GM19099 (cell line): ENCODE data around the gene CUX1.

Experiments
- POLR2A ChIP-seq: IDR thresholded peaks from 3 replicates; pipeline ENCODE4 v1.6.1; 2011; ENCODE audit warnings: low read depth; ENCODE audit not compliant: insufficient read length; ENCODE audit errors: extremely low read depth

CUX1 gene

DNA sequence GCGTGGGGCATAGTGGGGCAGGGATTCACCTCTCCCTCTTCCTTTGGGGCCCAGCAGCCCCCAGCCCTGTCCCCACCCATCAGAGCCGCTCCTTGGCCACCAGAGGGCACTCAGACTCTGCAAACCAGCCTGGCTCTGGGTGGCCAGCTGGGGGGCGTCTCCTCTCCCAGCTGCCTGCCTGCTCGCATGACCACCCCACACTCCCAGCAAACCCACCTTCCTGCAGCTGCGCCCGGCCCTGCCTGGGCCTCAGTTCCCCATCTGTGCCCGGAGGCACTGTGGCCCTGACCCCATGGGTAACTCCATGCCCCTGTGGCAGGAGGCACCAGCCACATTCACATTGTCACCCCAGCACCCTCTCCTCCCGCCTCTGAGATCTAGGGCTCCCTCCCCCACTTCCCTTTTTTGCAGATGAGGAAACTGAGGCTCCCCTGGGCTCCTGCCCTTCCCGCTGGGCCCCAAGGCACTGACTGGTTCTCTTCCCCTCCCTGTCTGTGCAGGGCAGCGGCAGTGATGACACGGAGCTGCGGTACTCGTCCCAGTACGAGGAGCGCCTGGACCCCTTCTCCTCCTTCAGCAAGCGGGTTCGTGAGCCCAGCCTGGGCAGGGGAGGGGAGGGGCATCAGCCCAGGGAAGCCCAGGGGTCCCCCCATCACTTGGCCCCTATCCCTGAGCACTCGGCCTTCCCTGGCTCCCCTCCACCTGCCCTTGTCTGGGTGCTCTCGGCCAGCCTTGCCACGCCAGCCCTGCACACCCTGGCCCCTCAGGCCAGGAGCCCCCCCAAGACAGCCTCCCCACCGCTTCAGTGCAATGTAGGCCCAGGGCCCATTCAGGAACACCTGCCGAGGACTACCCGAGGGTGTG lies 462.3 kb downstream of the CUX1 start:
- no peak for TF ChIP-seq POLR2A

DNA sequence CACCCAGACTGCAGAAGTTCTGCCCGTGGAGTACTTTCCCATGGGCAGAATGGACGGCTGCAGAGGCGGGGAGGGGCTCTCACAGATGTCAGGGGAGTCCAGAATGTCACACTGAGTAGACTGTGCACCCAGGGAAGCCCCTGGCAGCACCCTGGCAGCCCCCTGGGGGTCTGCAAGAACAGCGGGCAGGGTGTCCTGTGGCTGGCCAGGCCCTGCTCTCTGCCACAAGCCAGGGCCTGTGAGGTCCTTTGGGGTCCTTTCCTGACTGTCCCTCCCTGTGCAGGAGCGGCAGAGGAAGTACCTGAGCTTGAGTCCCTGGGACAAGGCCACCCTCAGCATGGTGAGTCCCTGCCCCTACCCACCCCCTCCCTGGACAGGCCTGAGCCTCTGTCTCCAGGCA lies 463.1 kb downstream of the CUX1 start:
- no peak for TF ChIP-seq POLR2A

DNA sequence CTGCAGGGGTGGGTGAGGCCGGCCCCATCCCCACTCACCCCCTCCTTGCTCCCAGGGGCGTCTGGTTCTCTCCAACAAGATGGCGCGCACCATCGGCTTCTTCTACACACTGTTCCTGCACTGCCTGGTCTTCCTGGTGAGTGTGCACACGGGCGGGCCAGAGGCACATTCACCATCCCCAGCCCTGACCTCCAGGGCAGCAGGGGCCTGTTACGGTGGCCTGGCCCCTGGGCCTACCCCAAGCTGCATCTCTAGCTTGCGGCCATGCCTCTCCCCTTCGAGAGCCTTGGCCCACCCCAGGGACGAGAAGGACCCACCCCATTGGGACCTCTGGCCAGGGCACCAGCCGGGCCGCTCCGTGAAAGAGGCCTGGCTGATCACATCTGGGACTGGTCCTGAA lies 464.4 kb downstream of the CUX1 start:
- no peak for TF ChIP-seq POLR2A

DNA sequence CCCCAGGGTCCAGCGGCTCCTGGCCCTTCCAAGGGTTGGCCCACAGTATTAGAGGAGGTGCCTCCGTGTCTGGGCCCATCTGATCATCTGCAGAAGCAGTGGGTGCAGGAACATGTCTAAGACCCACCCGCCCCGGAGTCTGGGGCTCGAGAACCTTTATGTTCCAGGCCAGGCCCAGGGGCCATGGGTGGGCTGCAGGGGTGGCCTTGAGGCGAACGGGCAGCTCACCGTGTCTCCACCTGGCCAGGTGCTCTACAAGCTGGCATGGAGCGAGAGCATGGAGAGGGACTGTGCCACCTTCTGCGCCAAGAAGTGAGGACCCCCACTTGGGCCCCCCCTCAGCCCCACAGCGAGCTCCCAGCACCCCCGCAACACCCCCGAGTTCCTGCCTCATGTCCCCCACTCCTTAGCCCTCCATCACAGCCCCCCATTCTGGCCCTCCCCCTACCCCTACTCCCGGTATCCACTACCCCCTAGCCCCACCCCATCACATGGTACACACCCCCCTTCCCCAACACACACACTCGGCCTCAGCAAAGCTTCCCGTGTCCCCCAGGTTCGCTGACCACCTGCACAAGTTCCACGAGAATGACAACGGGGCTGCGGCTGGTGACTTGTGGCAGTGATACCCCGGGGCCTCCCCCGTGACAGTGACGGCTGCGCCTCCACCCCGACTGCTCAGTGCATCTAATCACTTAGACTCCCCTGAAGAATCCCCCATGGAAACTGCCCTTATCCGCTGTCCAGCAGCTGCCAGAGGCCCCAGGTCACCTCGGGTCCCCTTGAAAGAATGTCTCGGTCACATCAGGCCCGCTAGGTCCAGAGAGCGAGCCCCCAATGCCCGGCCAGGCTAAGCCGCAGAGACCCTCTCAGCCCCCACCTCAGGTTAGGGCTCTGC lies 465.3 kb downstream of the CUX1 start:
- TF ChIP-seq POLR2A, result no peak

DNA sequence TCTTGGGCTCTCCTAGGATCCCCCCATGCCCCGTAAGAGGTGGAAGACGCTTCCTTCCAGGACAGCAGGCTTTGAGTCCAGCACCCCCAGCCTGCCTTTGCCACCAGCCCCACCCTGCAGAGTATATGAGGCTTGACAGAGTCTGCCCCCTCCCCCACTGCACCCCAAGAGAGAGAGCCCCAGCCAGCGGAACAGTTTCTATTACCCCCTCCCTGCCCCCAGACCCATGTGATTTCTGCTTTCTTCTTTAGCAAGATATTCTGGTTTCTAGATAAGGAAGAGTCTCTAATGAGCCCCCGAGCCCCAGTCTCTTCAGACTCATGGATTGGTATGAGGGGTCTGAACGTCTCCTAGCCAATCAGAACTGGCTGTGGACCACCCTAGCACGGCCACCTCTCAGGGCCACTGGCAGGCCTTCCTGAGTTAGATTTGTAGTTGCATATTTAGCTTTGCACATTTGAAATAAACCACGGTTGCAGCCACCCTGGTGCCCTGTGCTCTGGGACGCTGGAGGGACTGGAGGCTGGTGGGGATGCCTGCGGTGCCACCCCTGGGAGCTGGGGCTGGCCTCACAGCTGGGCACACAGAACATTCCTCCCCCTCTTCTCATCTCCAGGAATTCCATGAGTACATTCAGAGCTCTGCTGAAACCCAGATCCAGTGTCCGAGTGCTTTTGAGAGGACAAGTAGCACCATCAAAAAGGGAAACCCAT lies 466.2 kb downstream of the CUX1 start:
- no peak for TF ChIP-seq POLR2A

DNA sequence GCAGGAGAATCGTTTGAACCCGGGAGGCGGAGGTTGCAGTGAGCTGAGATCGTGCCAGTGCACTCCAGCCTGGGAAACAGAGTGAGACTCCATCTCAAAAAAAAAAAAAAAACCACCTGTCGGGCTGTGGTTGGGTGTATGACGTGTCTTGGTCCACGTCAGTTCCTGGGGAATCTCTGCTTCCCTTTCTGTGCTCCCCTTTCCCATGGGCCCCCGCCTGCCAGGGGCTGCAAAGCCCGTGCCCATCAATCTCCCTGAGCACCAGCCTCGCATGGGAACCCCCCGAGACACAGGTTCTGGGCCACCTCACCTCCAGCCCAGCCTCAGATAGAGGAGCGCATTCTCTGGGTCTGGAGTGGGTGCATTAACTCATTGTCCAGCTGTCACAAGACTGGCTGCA lies 467.0 kb downstream of the CUX1 start:
- no peak for TF ChIP-seq POLR2A

DNA sequence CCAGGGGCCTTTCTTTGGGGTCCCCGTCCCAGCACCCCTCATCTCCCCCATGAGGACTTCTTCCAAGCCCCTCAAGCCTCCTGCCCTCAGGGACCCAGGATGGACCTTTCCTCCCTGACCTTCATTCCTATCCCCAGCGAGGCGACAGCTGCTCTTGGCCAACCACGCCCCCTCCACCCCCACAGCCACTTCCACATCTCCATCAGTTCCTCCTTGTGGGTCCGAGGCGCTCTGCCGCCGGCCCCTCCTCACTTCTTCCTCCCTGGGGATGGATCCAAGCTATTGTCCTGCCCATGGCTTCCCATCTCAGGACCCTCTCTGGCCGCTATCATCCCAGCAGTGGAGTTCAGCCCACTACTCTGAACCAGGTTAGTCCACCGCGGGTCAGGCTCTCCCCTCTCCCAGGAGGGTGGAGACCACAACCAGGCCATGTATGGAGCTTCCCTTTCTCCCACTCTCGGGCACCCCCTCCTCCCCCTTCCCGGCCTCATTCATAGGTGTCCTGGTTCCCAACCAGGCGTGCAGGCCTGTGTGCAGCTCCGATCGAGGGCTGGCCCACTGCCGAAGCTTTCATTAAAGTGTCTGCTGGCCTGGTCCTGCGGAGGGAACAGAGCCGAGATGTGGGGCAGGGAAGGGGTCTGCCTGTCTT lies 467.6 kb downstream of the CUX1 start:
- TF ChIP-seq POLR2A, result no peak

DNA sequence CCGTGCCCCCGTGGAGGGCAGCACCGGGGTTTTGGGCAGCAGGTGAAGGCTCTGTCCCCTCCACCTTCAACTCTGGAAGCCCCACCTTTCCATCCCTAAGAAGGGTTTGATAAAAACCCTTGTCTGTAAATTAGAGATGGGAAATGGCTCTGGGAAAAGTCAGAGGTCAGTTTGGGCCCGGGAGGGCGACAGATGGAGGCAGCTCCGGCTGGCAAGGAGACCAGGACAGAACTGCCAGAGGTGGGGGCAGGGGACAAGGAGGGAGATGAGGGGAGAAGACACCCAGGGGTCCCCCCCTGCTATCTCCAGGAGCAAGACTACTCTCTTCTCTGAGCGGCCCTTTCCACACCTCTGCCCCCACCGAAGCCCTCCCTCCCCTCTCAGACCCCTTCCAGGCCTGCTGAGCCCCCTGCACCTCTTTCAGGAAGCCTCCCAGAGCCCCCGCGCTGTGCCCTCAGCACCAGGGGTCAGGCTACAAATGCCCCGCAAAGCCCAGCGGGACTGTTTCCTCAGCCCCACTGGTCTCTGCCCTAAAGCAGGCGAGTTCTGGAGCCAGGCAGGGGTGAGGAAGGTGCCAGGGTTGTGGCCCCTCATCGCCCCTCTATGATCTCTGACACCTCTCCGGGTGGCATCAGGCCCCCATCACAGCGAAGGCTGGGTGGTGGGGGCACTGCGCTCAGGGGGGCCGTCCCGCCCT lies 468.3 kb downstream of the CUX1 start:
- TF ChIP-seq POLR2A, result no peak

DNA sequence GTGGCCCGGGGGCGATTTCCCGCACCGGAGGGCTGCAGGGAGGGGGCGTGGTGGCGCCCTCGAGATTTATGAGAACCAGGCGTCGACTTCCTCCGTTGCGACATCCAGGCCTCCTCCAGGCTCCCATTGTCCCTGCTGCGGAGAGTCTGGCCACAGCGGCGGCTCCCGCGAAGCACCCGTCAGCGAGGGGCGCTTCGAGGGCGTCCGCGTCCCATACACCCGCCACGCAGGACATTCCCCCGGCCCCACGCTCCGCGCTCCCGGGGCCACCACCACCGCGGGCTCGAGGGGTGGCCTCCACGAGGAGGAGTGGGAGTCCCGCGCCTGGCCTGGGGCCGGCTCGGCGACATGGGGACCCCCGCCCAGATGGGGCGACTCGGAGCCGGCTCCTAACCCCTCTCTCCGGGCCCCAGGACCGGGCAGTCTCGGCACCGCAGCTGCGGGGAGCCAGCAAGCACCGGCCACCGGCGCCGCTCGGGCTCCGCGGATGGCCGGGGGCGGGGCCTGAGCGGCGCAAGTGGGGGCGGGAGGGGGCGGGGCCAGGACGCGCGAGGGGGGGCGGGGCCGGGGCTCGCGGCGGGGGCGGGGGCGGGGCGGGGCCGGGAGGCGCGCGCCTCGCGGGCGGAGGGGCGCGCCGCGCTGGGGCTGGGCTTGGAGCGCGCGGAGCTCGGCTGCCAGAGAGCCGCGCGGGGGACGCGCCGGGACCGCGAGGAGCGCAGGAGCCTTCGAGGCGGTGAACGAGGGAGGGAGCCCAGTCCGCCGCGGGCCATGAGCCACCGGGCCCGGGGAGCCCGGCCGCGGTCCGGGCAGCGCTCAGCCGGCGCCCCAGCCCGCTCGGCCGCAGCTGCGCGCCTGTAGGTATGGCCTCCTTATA lies 469.0 kb downstream of the CUX1 start, which contains the start of gene SH2B2:
TSS of gene SH2B2 (plus strand) at position 632 of the 874 bp plus-strand sequence. CDS start 13,683 bp downstream, outside the sequence.
- TF ChIP-seq POLR2A, result peak; percentile 50

DNA sequence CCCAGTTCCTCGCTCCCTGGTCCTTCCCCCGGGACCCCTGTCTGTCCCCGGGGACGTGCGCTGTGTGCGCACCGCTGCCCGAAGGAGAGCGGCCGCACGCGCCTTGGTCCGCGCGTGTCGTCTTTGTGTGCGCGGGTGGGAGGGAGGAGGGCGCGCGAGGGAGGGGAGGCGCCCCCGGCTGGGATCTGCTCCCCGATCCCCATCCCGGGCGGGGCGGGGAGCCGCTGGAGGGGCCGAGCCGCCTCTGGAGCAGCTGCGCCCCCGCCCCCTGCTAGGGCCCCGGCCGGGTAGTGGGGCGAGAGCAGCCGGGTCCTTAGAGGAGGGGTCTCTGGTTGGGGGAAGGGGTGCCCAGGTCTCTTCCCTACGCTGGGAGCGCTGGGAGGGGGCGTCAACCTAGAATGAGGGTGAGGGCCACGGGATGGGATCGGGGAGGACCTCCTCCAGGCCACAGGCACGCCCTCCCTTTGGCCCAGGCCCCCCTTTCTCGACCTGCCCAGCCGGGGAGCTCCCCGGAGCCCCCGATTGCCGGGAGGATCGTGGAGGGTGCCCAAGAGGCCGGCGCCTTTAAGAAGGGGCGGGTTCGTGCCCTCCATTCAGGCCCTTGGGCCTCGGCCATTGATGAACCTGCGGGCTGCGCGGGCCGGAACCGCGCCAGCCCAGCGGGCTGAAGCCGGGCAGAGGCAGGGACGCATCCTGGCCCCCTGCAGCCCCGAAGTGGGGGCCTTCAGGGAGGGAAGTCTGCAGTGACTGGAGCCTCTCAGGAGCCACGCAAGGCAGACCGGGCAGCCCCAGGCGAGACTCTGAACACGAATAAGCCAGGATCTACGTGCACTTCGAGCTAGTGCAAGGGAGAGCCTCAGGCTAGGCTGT lies 469.9 kb downstream of the CUX1 start:
- TF ChIP-seq POLR2A, result no peak

DNA sequence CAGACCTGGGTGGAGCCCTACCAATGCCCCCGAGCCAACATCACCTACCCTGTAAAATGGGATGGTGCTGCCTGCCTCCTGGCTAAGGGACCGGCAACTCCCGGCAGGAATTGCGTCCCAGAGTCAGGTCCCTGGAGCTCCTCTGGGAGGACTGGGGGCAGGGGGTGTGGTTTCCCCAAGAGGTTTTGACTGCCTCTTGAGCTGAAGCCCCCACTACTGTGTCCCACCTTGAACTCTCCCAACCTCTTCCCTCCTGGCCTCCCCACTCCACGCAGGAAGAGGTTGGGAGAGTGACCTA lies 470.5 kb downstream of the CUX1 start:
- no peak for TF ChIP-seq POLR2A

DNA sequence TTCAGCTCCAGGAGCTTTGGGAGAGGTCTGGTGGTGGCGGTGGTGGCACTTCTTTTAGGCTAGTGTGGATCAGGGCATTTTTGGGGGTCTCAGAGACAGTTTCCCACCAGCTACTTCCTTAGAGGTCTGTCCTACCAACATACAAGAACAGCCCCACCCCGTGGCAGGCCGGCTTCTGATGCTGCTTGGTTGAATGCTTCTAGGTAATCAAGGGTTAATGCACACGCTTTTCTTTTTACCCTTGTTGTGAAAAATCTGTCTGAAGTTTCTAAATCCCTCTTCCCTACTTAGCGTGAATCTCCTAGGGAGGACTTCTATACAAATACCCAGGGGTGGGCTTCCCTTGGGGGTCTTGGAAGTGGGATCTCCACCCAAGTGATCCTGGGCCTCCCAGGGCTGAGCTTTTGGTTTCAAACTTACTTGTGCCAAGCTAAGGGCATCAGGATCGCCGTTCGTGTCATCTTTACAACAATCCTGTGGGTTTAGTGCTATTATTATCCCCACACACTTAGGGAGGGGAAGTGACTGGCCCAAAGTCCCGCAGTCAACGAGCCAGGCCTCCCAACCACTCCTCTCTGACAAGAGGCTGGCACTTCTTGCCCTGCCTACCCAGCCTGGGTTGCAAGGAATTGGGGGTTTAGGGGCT lies 471.0 kb downstream of the CUX1 start:
- TF ChIP-seq POLR2A, result no peak
